ENCODE results near the gene MAMDC2.

DNA sequence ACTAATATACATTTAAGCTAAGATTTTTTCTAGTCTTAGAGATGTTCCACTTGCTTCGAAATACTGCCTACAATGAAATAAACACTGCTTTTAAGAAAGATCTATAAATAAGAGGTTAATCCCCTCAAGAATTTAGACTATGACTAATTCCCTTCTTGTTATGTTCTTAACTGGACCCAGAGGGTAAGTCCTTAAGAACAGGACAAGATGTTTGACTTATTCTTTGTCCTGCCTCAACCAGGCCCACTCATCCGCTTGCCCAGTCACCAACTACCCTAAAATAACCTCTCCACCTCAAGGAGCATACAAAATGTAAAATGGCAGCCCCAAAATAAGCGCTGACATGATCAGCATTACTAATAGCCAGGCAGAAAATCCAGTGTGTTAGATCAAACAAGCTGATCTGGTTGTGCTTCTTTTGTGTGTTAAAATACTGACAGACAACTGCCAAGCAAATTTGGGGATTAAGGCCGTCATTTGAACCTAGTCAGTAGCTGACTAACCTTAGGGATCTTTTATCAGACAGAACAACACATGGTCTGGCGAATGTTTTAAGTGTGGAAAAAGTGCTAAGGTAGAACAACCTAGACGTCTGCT, 121.5 kb downstream of the MAMDC2 start:
- TF ChIP-seq EZH2 (IDR thresholded peaks at IDR 0.05) (no peak), EZH2phosphoT487 (IDR thresholded peaks at IDR 0.05) (no peak)
- TF ChIP-seq, protein P1, sequence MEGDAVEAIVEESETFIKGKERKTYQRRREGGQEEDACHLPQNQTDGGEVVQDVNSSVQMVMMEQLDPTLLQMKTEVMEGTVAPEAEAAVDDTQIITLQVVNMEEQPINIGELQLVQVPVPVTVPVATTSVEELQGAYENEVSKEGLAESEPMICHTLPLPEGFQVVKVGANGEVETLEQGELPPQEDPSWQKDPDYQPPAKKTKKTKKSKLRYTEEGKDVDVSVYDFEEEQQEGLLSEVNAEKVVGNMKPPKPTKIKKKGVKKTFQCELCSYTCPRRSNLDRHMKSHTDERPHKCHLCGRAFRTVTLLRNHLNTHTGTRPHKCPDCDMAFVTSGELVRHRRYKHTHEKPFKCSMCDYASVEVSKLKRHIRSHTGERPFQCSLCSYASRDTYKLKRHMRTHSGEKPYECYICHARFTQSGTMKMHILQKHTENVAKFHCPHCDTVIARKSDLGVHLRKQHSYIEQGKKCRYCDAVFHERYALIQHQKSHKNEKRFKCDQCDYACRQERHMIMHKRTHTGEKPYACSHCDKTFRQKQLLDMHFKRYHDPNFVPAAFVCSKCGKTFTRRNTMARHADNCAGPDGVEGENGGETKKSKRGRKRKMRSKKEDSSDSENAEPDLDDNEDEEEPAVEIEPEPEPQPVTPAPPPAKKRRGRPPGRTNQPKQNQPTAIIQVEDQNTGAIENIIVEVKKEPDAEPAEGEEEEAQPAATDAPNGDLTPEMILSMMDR (IDR thresholded peaks at IDR 0.05) = no peak
